Loucy (cell line): ENCODE results near the gene RGS19.

Experiments
- H2AFZ ChIP-seq: fragments of 200-600 bp; sonication (generic); 2 replicates; pipeline ENCODE4 v1.6.0; 2016; ENCODE audit warnings: antibody characterized with exemption, mild to moderate bottlenecking, low read length, moderate library complexity
- H3F3A ChIP-seq: fragments of 200-600 bp; 2 replicates; pipeline ENCODE4 v1.6.0; 2016; ENCODE audit warnings: antibody characterized with exemption, low read depth, mild to moderate bottlenecking
- H3K27me3 ChIP-seq: fragments of 200-600 bp; sonication (generic); 2 replicates; pipeline ENCODE4 v1.6.1; 2014; ENCODE audit warnings: low read length, mild to moderate bottlenecking; ENCODE audit not compliant: insufficient read depth, poor library complexity, severe bottlenecking
- H3K36me3 ChIP-seq: fragments of 200-600 bp; sonication (generic); 2 replicates; pipeline ENCODE4 v1.6.1; 2016; ENCODE audit warnings: low read length; ENCODE audit not compliant: insufficient read depth
- H3K4me1 ChIP-seq: fragments of 200-600 bp; sonication (generic); 2 replicates; pipeline ENCODE4 v1.5.1; 2014; ENCODE audit warnings: low read length, mild to moderate bottlenecking; ENCODE audit not compliant: insufficient read depth, poor library complexity, severe bottlenecking
- H3K4me2 ChIP-seq: fragments of 200-600 bp; sonication (generic); 2 replicates; pipeline ENCODE4 v1.6.0; 2014; ENCODE audit warnings: antibody characterized with exemption, low read length, low read depth, mild to moderate bottlenecking; ENCODE audit not compliant: poor library complexity, severe bottlenecking
- H3K4me3 ChIP-seq: fragments of 200-600 bp; sonication (generic); 2 replicates; pipeline ENCODE4 v1.5.1; 2014; ENCODE audit warnings: low read length, mild to moderate bottlenecking, mixed read lengths; ENCODE audit not compliant: poor library complexity, severe bottlenecking
- H3K79me2 ChIP-seq: fragments of 200-600 bp; sonication (generic); 2 replicates; pipeline ENCODE4 v1.6.1; 2014; ENCODE audit warnings: low read length; ENCODE audit not compliant: insufficient read depth
- H3K9ac ChIP-seq: fragments of 200-600 bp; sonication (generic); 2 replicates; pipeline ENCODE4 v1.6.0; 2014; ENCODE audit warnings: mild to moderate bottlenecking, low read depth, low read length, moderate library complexity; ENCODE audit not compliant: poor library complexity, severe bottlenecking
- H3K9me2 ChIP-seq: fragments of 200-600 bp; sonication (generic); replicated peaks from 2 replicates; pipeline ENCODE4 v1.6.1; 2016; ENCODE audit warnings: low read depth, low read length, mixed read lengths
- H3K9me3 ChIP-seq: fragments of 200-600 bp; sonication (generic); 2 replicates; pipeline ENCODE4 v1.6.1; 2014; ENCODE audit warnings: mild to moderate bottlenecking, antibody characterized with exemption, low read length, low read depth; ENCODE audit not compliant: insufficient read depth
- H4K20me1 ChIP-seq: fragments of 200-600 bp; sonication (generic); 2 replicates; pipeline ENCODE4 v1.6.0; 2014; ENCODE audit warnings: antibody characterized with exemption, low read length, mild to moderate bottlenecking; ENCODE audit not compliant: insufficient read depth, poor library complexity, severe bottlenecking
- EZH2phosphoT487 ChIP-seq: fragments of 200-600 bp; IDR thresholded peaks from 2 replicates; pipeline ENCODE4 v1.6.1; 2018; ENCODE audit warnings: antibody characterized with exemption, mild to moderate bottlenecking, moderate library complexity, borderline replicate concordance
- TF ChIP-seq, protein P1 (sequence below): fragments of 200-600 bp; sonication (generic); conservative IDR thresholded peaks from 2 replicates; pipeline ENCODE4 v1.5.1; 2014; ENCODE audit warnings: mild to moderate bottlenecking, antibody characterized with exemption, low read length

The RGS19 gene

GRCh38 chr20:64072498-64073063, 6.7 kb downstream of the RGS19 start:
- H3K9me2 ChIP-seq, result no peaks in the 10 kb centered on the region
- no peak overlapping the region for H3K9ac ChIP-seq
- no peaks in the 10 kb centered on the region for H3K36me3 ChIP-seq
- TF ChIP-seq EZH2phosphoT487, result no peak
- TF ChIP-seq, protein P1, sequence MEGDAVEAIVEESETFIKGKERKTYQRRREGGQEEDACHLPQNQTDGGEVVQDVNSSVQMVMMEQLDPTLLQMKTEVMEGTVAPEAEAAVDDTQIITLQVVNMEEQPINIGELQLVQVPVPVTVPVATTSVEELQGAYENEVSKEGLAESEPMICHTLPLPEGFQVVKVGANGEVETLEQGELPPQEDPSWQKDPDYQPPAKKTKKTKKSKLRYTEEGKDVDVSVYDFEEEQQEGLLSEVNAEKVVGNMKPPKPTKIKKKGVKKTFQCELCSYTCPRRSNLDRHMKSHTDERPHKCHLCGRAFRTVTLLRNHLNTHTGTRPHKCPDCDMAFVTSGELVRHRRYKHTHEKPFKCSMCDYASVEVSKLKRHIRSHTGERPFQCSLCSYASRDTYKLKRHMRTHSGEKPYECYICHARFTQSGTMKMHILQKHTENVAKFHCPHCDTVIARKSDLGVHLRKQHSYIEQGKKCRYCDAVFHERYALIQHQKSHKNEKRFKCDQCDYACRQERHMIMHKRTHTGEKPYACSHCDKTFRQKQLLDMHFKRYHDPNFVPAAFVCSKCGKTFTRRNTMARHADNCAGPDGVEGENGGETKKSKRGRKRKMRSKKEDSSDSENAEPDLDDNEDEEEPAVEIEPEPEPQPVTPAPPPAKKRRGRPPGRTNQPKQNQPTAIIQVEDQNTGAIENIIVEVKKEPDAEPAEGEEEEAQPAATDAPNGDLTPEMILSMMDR, result no peak
- no peaks in the 10 kb centered on the region for H3F3A ChIP-seq
- no peaks in the 10 kb centered on the region for H3K9me3 ChIP-seq
- peaks cover 27% of the 10 kb centered on the region for H3K4me1 ChIP-seq
- H3K4me2 ChIP-seq, result no peak overlapping the region
- no peaks in the 10 kb centered on the region for H3K27me3 ChIP-seq
- no peak overlapping the region for H3K4me3 ChIP-seq
- no peaks in the 10 kb centered on the region for H4K20me1 ChIP-seq
- H3K79me2 ChIP-seq, result 0 out of 2 replicates have a peak, but pooled peaks cover 6% of the 10 kb centered on the region
- H2AFZ ChIP-seq, result no peak overlapping the region

- Histone ChIP-seq H3K9me2 (no peaks in the 10 kb centered on the region), H3K79me2 (no peaks in the 10 kb centered on the region), H3K4me3 (no peak overlapping the region), H3K9ac (no peak overlapping the region), H2AFZ (no peak overlapping the region), H3K9me3 (no peaks in the 10 kb centered on the region), H3K36me3 (no peaks in the 10 kb centered on the region), H3K27me3 (no peaks in the 10 kb centered on the region), H4K20me1 (no peaks in the 10 kb centered on the region), H3K4me2 (no peak overlapping the region), H3F3A (no peaks in the 10 kb centered on the region), H3K4me1 (peaks cover 27% of the 10 kb centered on the region)
- TF ChIP-seq EZH2phosphoT487, result no peak
- TF ChIP-seq, protein P1, result no peak
Measured at GRCh38 chr20:64071341-64072332, 7.7 kb downstream of the RGS19 start.

- no peaks in the 10 kb centered on the region for H3F3A ChIP-seq
- H3K36me3 ChIP-seq, result no peaks in the 10 kb centered on the region
- no peak overlapping the region for H2AFZ ChIP-seq
- H3K9me2 ChIP-seq, result no peaks in the 10 kb centered on the region
- no peaks in the 10 kb centered on the region for H3K27me3 ChIP-seq
- TF ChIP-seq, protein P1, result no peak
- TF ChIP-seq EZH2phosphoT487, result no peak
- H3K9ac ChIP-seq, result no peak overlapping the region
- peaks cover 38% of the 10 kb centered on the region for H3K4me1 ChIP-seq
- no peaks in the 10 kb centered on the region for H4K20me1 ChIP-seq
- H3K79me2 ChIP-seq, result no peaks in the 10 kb centered on the region
- H3K4me2 ChIP-seq, result no peak overlapping the region
- H3K4me3 ChIP-seq, result no peak overlapping the region
- no peaks in the 10 kb centered on the region for H3K9me3 ChIP-seq
Measured at GRCh38 chr20:64070244-64070993, 8.9 kb downstream of the RGS19 start.
